Osteoblast (primary cell): ENCODE results near the gene GMCL2. TPM values are rescaled to one million over a fixed set of nuclear protein-coding genes. Genes with fewer than 3 reads are reported as not detected.

Source experiments
- DNase-seq: peaks from one replicate; pipeline ENCODE4 v3.0.0; 2011; ENCODE audit warnings: low spot score, mixed read lengths; ENCODE audit not compliant: insufficient read length; ENCODE audit errors: missing footprints
- H2AFZ ChIP-seq: 2 replicates; pipeline ENCODE4 v1.6.0; 2011; ENCODE audit warnings: mild to moderate bottlenecking, low read length
- H3K27ac ChIP-seq: 2 replicates; pipeline ENCODE4 v1.5.1; 2011; ENCODE audit warnings: mild to moderate bottlenecking, low read depth, low read length, moderate library complexity
- H3K27me3 ChIP-seq: 2 replicates; pipeline ENCODE4 v1.6.0; 2012; ENCODE audit warnings: mild to moderate bottlenecking, control low read depth, inconsistent platforms, low read length, moderate library complexity; ENCODE audit not compliant: insufficient read depth
- H3K36me3 ChIP-seq: 2 replicates; pipeline ENCODE4 v1.5.1; 2011; ENCODE audit warnings: mild to moderate bottlenecking, low read length, control low read depth, moderate library complexity; ENCODE audit not compliant: insufficient read depth
- H3K4me1 ChIP-seq: 2 replicates; pipeline ENCODE4 v1.5.1; 2011; ENCODE audit warnings: mild to moderate bottlenecking, low read length, control low read depth, moderate library complexity; ENCODE audit not compliant: insufficient read depth
- H3K4me2 ChIP-seq: 2 replicates; pipeline ENCODE4 v1.6.0; 2011; ENCODE audit warnings: mild to moderate bottlenecking, low read length; ENCODE audit not compliant: insufficient read depth
- H3K4me3 ChIP-seq: fragments of 200-600 bp; sonication (generic); 3 replicates; pipeline ENCODE4 v1.5.1; 2012; ENCODE audit warnings: mild to moderate bottlenecking, low read length, inconsistent platforms; ENCODE audit not compliant: insufficient read depth
- H3K79me2 ChIP-seq: 2 replicates; pipeline ENCODE4 v1.6.0; 2012; ENCODE audit warnings: mild to moderate bottlenecking, low read length, control low read depth, inconsistent platforms; ENCODE audit not compliant: insufficient read depth
- H3K9me3 ChIP-seq: 2 replicates; pipeline ENCODE4 v1.5.1; 2011; ENCODE audit warnings: low read depth, low read length, control low read depth
- H4K20me1 ChIP-seq: 2 replicates; pipeline ENCODE4 v1.6.0; 2012; ENCODE audit warnings: mild to moderate bottlenecking, low read length, control low read depth; ENCODE audit not compliant: insufficient read depth
- total RNA-seq: library from RNA; depleted of rRNA; stranded (reverse); fragments of >200 nt; gene quantifications from 2 replicates; pipeline ENCODE4 v1.2.3, GENCODE V29; 2012
- TF ChIP-seq, protein P1 (sequence below): IDR thresholded peaks from 2 replicates; pipeline ENCODE4 v1.5.1; 2011; ENCODE audit warnings: mild to moderate bottlenecking, low read depth, low read length, moderate library complexity; ENCODE audit errors: extremely low read depth

GMCL2 gene
- total RNA-seq, 1 donor, result not detected

- Histone ChIP-seq H3K79me2 (peaks cover 31% of the 10 kb centered on the region), H3K4me2 (no peak overlapping the region), H2AFZ (no peak overlapping the region), H3K36me3 (peaks cover 42% of the 10 kb centered on the region), H3K9me3 (no peaks in the 10 kb centered on the region), H4K20me1 (peaks cover 46% of the 10 kb centered on the region), H3K27me3 (no peaks in the 10 kb centered on the region), H3K4me3 (no peak overlapping the region), H3K27ac (no peak overlapping the region), H3K4me1 (peaks cover 6% of the 10 kb centered on the region)
- TF ChIP-seq, protein P1, sequence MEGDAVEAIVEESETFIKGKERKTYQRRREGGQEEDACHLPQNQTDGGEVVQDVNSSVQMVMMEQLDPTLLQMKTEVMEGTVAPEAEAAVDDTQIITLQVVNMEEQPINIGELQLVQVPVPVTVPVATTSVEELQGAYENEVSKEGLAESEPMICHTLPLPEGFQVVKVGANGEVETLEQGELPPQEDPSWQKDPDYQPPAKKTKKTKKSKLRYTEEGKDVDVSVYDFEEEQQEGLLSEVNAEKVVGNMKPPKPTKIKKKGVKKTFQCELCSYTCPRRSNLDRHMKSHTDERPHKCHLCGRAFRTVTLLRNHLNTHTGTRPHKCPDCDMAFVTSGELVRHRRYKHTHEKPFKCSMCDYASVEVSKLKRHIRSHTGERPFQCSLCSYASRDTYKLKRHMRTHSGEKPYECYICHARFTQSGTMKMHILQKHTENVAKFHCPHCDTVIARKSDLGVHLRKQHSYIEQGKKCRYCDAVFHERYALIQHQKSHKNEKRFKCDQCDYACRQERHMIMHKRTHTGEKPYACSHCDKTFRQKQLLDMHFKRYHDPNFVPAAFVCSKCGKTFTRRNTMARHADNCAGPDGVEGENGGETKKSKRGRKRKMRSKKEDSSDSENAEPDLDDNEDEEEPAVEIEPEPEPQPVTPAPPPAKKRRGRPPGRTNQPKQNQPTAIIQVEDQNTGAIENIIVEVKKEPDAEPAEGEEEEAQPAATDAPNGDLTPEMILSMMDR, result no peak
- no peak for DNase-seq
These were observed 36.1 kb upstream of the GMCL2 start for GRCh38 chr5:178223196-178223773.

GRCh38 chr5:178222292-178222691 lies 35.1 kb upstream of the GMCL2 start:
- no peak for DNase-seq
- TF ChIP-seq, protein P1, result no peak
- Histone ChIP-seq H3K27me3 (no peaks in the 10 kb centered on the region), H3K27ac (no peak overlapping the region), H3K79me2 (peaks cover 28% of the 10 kb centered on the region), H3K9me3 (no peaks in the 10 kb centered on the region), H3K36me3 (peaks cover 40% of the 10 kb centered on the region), H3K4me1 (no peaks in the 10 kb centered on the region), H4K20me1 (peaks cover 40% of the 10 kb centered on the region), H3K4me2 (no peak overlapping the region), H3K4me3 (no peak overlapping the region), H2AFZ (no peak overlapping the region)

GRCh38 chr5:178221853-178222252 lies 34.7 kb upstream of the GMCL2 start:
- no peak overlapping the region for H3K4me3 ChIP-seq
- TF ChIP-seq, protein P1, result no peak
- DNase-seq, result no peak

GRCh38 chr5:178221282-178221681 lies 34.1 kb upstream of the GMCL2 start:
- Histone ChIP-seq H3K4me2 (no peak overlapping the region), H3K4me1 (no peaks in the 10 kb centered on the region)

More at GRCh38 chr5:178221853-178222252, 34.7 kb upstream of the GMCL2 start:
- Histone ChIP-seq H3K27ac (no peak overlapping the region), H3K79me2 (peaks cover 24% of the 10 kb centered on the region), H3K27me3 (no peaks in the 10 kb centered on the region), H2AFZ (no peak overlapping the region), H3K4me2 (no peak overlapping the region), H3K4me1 (no peaks in the 10 kb centered on the region), H3K36me3 (peaks cover 43% of the 10 kb centered on the region), H3K9me3 (no peaks in the 10 kb centered on the region), H4K20me1 (peaks cover 37% of the 10 kb centered on the region)

More at GRCh38 chr5:178221282-178221681, 34.1 kb upstream of the GMCL2 start:
- Histone ChIP-seq H2AFZ (no peak overlapping the region), H3K27ac (no peak overlapping the region), H3K9me3 (no peaks in the 10 kb centered on the region), H3K4me3 (no peak overlapping the region), H3K36me3 (peaks cover 49% of the 10 kb centered on the region), H3K79me2 (peaks cover 21% of the 10 kb centered on the region), H3K27me3 (no peaks in the 10 kb centered on the region), H4K20me1 (peaks cover 40% of the 10 kb centered on the region)
- DNase-seq, result peak; percentile 38
- TF ChIP-seq, protein P1, result no peak
